WTC11 (cell line): Measurements from ENCODE around the gene UBFD1. TPM values are rescaled to one million over a fixed set of nuclear protein-coding genes. Genes with fewer than 3 reads are reported as not detected.

Experiments
- ATAC-seq: fragments of 200-7000 bp; cut with Tn5 transposase; 2 replicates; pipeline ENCODE4 v1.10.0; 2021; ENCODE audit warnings: mild to moderate bottlenecking, moderate library complexity
- CTCF ChIA-PET: fragments of 300-600 bp; sonication (Branson Sonifier 250); formaldehyde crosslinking; loops from one replicate; lab custom pipeline; 2021; ENCODE audit warnings: antibody characterized with exemption; lab: Charles Lee
- POLR2A ChIA-PET: fragments of 350-600 bp; sonication (Branson Sonifier 250); formaldehyde crosslinking; loops from one replicate; lab custom pipeline; 2021; ENCODE audit warnings: antibody characterized with exemption; lab: Charles Lee
- DNase-seq: peaks from one replicate; pipeline ENCODE4 v3.0.0; 2021; ENCODE audit warnings: low spot score
- H3K27ac Mint-ChIP-seq: 2 replicates; pipeline ENCODE4 v1.8.0; 2021; ENCODE audit warnings: mixed read lengths
- H3K27me3 Mint-ChIP-seq: 2 replicates; pipeline ENCODE4 v1.8.0; 2021; ENCODE audit warnings: low read depth, mild to moderate bottlenecking, moderate library complexity, mixed read lengths
- H3K36me3 Mint-ChIP-seq: 2 replicates; pipeline ENCODE4 v1.8.0; 2021; ENCODE audit warnings: mixed read lengths
- H3K4me1 Mint-ChIP-seq: 2 replicates; pipeline ENCODE4 v1.8.0; 2022; ENCODE audit warnings: mixed read lengths
- H3K4me3 Mint-ChIP-seq: 2 replicates; pipeline ENCODE4 v1.8.0; 2021; ENCODE audit warnings: mild to moderate bottlenecking, moderate library complexity, mixed read lengths
- H3K9me3 Mint-ChIP-seq: 2 replicates; pipeline ENCODE4 v1.8.0; 2021; ENCODE audit warnings: mixed read lengths
- AR ChIP-seq: fragments of 250-450 bp; sonication (Bioruptor Pico); IDR thresholded peaks from 2 replicates; pipeline ENCODE4 v1.9.0; 2021; ENCODE audit warnings: mild to moderate bottlenecking
- CREB1 ChIP-seq: sonication (generic); formaldehyde crosslinking; IDR thresholded peaks from 2 replicates; pipeline ENCODE4 v1.8.0; 2023; ENCODE audit warnings: mild to moderate bottlenecking, missing genetic modification reagents
- PRDM15 ChIP-seq: sonication (generic); formaldehyde crosslinking; IDR thresholded peaks from 2 replicates; pipeline ENCODE4 v1.8.0; 2022; ENCODE audit warnings: missing genetic modification reagents
- ZNF425 ChIP-seq: fragments of 250-450 bp; sonication (Bioruptor Pico); conservative IDR thresholded peaks from 2 replicates; pipeline ENCODE4 v1.9.0; 2021; ENCODE audit warnings: mild to moderate bottlenecking
- ZNF532 ChIP-seq: fragments of 250-450 bp; sonication (Bioruptor Pico); IDR thresholded peaks from 2 replicates; pipeline ENCODE4 v1.9.0; 2021; ENCODE audit warnings: mild to moderate bottlenecking, borderline replicate concordance
- total RNA-seq: library from RNA; stranded (reverse); gene quantifications from 3 replicates; pipeline ENCODE4 v1.2.3, GENCODE V29; 2021

Gene UBFD1
- total RNA-seq, 1 experiment from 2014 or later: 128 TPM

GRCh38 chr16:23573817-23574216 lies 16.3 kb downstream of the UBFD1 start:
- ATAC-seq: no peak
- no peak overlapping the region; the same call in 1 of the 2 replicates for H3K27ac Mint-ChIP-seq
- POLR2A ChIA-PET: no interaction called here
- no peak for TF ChIP-seq ZNF425 (CRISPR knock-in tag)
- TF ChIP-seq PRDM15: no peak
- no peak for TF ChIP-seq AR
- TF ChIP-seq ZNF532 (CRISPR knock-in tag): no peak
- no peak for TF ChIP-seq CREB1 (CRISPR knock-in tag)
- TF ChIP-seq, all 79 proteins: peak for 0
- Mint-ChIP-seq H3K9me3 (no peaks in the 10 kb centered on the region), H3K4me3 (no peak overlapping the region), H3K27me3 (no peaks in the 10 kb centered on the region), H3K36me3 (peaks cover 49% of the 10 kb centered on the region), H3K4me1 (no peaks in the 10 kb centered on the region)
- DNase-seq: no peak
- CTCF ChIA-PET: no interaction called here

GRCh38 chr16:23575834-23576233 lies 18.3 kb downstream of the UBFD1 start:
- H3K27ac Mint-ChIP-seq: no peak overlapping the region; the same call in 1 of the 2 replicates
- DNase-seq (no peak), ATAC-seq (peak; percentile 62)
- H3K9me3 Mint-ChIP-seq: no peaks in the 10 kb centered on the region
- no peaks in the 10 kb centered on the region for H3K27me3 Mint-ChIP-seq
- no peaks in the 10 kb centered on the region for H3K4me1 Mint-ChIP-seq
- no peak overlapping the region for H3K4me3 Mint-ChIP-seq
- H3K36me3 Mint-ChIP-seq: peaks cover 47% of the 10 kb centered on the region
- CTCF ChIA-PET: interaction anchor here (0.6 to 2.3 kb wide), 2 partner anchors 21 to 586 kb away, joined by 3 to 13 read pairs; partner anchors contain the start of gene NDUFAB1
- no peak for TF ChIP-seq AR
- TF ChIP-seq, all 79 proteins: peak for 0
- POLR2A ChIA-PET: interaction anchor here (0.5 kb wide), 1 partner anchor 103 kb away, joined by 3 read pairs; no protein-coding TSS in a partner anchor
